Measurements from ENCODE around the gene DBN1. TPM values are rescaled to one million over a fixed set of nuclear protein-coding genes. Genes with fewer than 3 reads are reported as not detected.
A peak's percentile ranks its signal among the peaks of the same experiment; 100 is the strongest.

DBN1 gene
- total RNA-seq, 1 donor from 2014 or later = 1,261 TPM

GRCh38 chr5:177471610-177472356 lies 1.7 kb downstream of the DBN1 start:
- H3K4me1 Mint-ChIP-seq (ENCODE audit: low read depth, unreplicated experiment) = peaks cover 46% of the 10 kb centered on the region
- peak; percentile 86 for DNase-seq
- TF ChIP-seq, protein P1, sequence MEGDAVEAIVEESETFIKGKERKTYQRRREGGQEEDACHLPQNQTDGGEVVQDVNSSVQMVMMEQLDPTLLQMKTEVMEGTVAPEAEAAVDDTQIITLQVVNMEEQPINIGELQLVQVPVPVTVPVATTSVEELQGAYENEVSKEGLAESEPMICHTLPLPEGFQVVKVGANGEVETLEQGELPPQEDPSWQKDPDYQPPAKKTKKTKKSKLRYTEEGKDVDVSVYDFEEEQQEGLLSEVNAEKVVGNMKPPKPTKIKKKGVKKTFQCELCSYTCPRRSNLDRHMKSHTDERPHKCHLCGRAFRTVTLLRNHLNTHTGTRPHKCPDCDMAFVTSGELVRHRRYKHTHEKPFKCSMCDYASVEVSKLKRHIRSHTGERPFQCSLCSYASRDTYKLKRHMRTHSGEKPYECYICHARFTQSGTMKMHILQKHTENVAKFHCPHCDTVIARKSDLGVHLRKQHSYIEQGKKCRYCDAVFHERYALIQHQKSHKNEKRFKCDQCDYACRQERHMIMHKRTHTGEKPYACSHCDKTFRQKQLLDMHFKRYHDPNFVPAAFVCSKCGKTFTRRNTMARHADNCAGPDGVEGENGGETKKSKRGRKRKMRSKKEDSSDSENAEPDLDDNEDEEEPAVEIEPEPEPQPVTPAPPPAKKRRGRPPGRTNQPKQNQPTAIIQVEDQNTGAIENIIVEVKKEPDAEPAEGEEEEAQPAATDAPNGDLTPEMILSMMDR (IDR thresholded peaks at IDR 0.05; ENCODE audit: partially characterized antibody, unreplicated experiment) = no peak
- peak overlapping the region; percentile 100 for H3K27ac Mint-ChIP-seq (ENCODE audit: unreplicated experiment)
- H3K36me3 Mint-ChIP-seq (ENCODE audit: unreplicated experiment) = no peaks in the 10 kb centered on the region
- peaks cover 55% of the 10 kb centered on the region for H3K9me3 Mint-ChIP-seq (ENCODE audit: unreplicated experiment)
- peaks cover 62% of the 10 kb centered on the region for H3K27me3 Mint-ChIP-seq (ENCODE audit: unreplicated experiment)
- peak overlapping the region; percentile 95 for H3K4me3 Mint-ChIP-seq (ENCODE audit: unreplicated experiment)

DNA sequence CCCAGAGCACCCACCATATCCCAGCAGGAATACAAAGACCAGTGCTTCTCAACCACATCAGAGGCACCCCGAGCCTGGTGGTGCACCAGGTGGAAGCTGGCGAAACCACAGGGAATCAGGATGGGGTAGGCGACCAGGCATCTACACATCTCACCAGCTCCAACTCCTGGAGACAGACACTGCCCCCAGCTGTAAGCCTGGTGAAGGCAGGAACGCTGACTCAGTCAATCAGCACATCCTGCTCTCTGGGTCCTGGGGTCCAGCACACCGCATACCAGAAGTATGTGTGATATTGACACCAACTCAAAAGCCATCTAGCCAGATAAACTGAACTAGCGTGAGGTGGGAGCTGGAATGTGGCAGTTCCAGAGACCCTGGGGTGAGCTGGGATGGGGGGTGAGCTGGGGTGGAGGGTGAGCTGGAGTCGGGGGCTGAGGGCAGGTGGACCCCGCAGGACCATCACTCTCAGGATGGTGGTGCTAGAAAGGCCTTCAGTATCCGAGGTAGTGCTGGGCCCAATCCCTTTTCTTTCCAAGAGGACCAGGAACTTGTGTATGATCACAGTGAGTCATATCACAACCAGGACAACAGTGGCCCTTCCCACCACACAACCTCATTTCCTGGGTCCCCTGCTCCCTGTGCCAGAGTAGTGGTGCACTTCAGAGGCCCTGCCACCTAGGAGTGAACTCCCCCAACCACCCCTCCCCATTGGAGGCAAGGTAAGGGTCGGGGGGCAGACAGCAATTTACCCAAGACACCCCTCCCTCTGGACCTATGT lies 2.5 kb downstream of the DBN1 start:
- Mint-ChIP-seq H3K27me3 (ENCODE audit: unreplicated experiment) (peaks cover 59% of the 10 kb centered on the region), H3K36me3 (ENCODE audit: unreplicated experiment) (peaks cover under 1% of the 10 kb centered on the region), H3K4me3 (ENCODE audit: unreplicated experiment) (peak overlapping the region; percentile 95), H3K4me1 (ENCODE audit: low read depth, unreplicated experiment) (peaks cover 43% of the 10 kb centered on the region), H3K27ac (ENCODE audit: unreplicated experiment) (peak overlapping the region; percentile 100), H3K9me3 (ENCODE audit: unreplicated experiment) (peaks cover 54% of the 10 kb centered on the region)
- DNase-seq = no peak
- TF ChIP-seq, protein P1 (IDR thresholded peaks at IDR 0.05; ENCODE audit: partially characterized antibody, unreplicated experiment) = no peak

DNA sequence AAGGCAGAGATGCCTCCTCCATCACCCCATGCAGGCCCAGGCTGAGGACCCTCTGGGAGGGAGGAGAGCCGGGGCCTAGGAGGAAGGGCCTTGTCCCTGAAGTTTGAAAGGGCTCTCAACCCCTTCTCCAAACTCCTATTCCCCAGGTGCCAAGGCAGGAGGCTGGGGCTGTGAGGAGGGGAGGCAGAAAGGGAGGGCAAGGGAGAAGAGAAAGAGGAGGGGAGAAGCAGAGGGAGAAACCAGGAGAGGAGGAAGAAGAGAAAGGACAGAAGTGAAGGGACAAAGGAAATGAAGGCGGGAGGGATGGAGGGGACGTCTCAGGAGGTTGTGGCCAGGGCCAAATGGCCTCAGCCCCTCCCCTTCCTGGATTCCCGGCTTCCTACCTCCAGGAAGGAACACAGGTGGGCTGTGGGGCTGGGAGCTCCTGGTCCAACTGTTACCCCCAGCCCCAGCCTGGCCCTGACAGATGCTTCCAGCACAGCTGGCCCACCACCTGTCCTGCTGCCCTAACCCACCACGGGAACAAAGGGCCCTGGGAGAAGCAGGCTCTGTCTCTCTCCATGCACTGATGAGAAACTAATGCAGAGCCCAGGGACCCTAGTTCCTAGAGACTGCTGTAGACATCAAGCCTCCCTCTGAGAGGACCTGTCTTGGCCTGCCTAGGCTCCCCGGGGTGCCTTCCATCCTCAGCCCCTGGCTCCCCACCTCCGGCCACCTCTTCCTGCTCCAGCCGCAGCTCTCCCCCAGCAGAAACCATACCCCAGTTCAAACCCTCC lies 3.5 kb downstream of the DBN1 start:
- Mint-ChIP-seq H3K27ac (ENCODE audit: unreplicated experiment) (peak overlapping the region; percentile 100), H3K36me3 (ENCODE audit: unreplicated experiment) (peaks cover 10% of the 10 kb centered on the region), H3K9me3 (ENCODE audit: unreplicated experiment) (peaks cover 55% of the 10 kb centered on the region), H3K27me3 (ENCODE audit: unreplicated experiment) (peaks cover 64% of the 10 kb centered on the region), H3K4me1 (ENCODE audit: low read depth, unreplicated experiment) (peaks cover 35% of the 10 kb centered on the region), H3K4me3 (ENCODE audit: unreplicated experiment) (peak overlapping the region; percentile 95)
- TF ChIP-seq, protein P1 (IDR thresholded peaks at IDR 0.05; ENCODE audit: partially characterized antibody, unreplicated experiment) = no peak
- DNase-seq = peak; percentile 73

GRCh38 chr5:177468685-177469628 lies 4.5 kb downstream of the DBN1 start:
- peaks cover 56% of the 10 kb centered on the region for H3K27me3 Mint-ChIP-seq (ENCODE audit: unreplicated experiment)
- DNase-seq = peak; percentile 68
- TF ChIP-seq, protein P1 (IDR thresholded peaks at IDR 0.05; ENCODE audit: partially characterized antibody, unreplicated experiment) = no peak
- H3K4me1 Mint-ChIP-seq (ENCODE audit: low read depth, unreplicated experiment) = peaks cover 26% of the 10 kb centered on the region
- H3K36me3 Mint-ChIP-seq (ENCODE audit: unreplicated experiment) = peaks cover 10% of the 10 kb centered on the region
- peak overlapping the region; percentile 100 for H3K27ac Mint-ChIP-seq (ENCODE audit: unreplicated experiment)
- peak overlapping the region; percentile 95 for H3K4me3 Mint-ChIP-seq (ENCODE audit: unreplicated experiment)
- H3K9me3 Mint-ChIP-seq (ENCODE audit: unreplicated experiment) = peaks cover 48% of the 10 kb centered on the region
